Activated B cell treated with CpG ODN at 0.5 μM for 24 hours (primary cell): ENCODE measurements around the gene SHQ1. TPM values are rescaled to one million over a fixed set of nuclear protein-coding genes. Genes with fewer than 3 reads are reported as not detected.

Experiments
- ATAC-seq: fragments of 200-7000 bp; cut with Tn5 transposase; one replicate; pipeline ENCODE4 v1.10.0; 2021; ENCODE audit warnings: low read depth, mild to moderate bottlenecking, moderate library complexity
- CTCF ChIA-PET: fragments of 350-600 bp; sonication (Branson Sonifier 250); formaldehyde crosslinking; loops from one replicate; lab custom pipeline; 2021; ENCODE audit warnings: antibody characterized with exemption; lab: Charles Lee
- POLR2A ChIA-PET: fragments of 350-600 bp; sonication (Branson Sonifier 250); formaldehyde crosslinking; loops from one replicate; lab custom pipeline; 2021; ENCODE audit warnings: antibody characterized with exemption; lab: Charles Lee
- DNase-seq: peaks from one replicate; pipeline ENCODE4 v3.0.0; 2022
- H3K27ac Mint-ChIP-seq: one replicate; pipeline ENCODE4 v1.8.0; 2020; ENCODE audit warnings: mixed read lengths
- H3K27me3 Mint-ChIP-seq: one replicate; pipeline ENCODE4 v1.8.0; 2021; ENCODE audit warnings: mixed read lengths
- H3K36me3 Mint-ChIP-seq: one replicate; pipeline ENCODE4 v1.8.0; 2021; ENCODE audit warnings: low read depth, mixed read lengths
- H3K4me1 Mint-ChIP-seq: one replicate; pipeline ENCODE4 v1.8.0; 2021; ENCODE audit warnings: mixed read lengths
- H3K4me3 Mint-ChIP-seq: one replicate; pipeline ENCODE4 v1.8.0; 2020; ENCODE audit warnings: mild to moderate bottlenecking, mixed read lengths
- H3K9me3 Mint-ChIP-seq: one replicate; pipeline ENCODE4 v1.8.0; 2020; ENCODE audit warnings: mixed read lengths
- CTCF ChIP-seq: fragments of 200-600 bp; IDR thresholded peaks from one replicate; pipeline ENCODE4 v1.8.0; 2022; ENCODE audit warnings: antibody characterized with exemption, mild to moderate bottlenecking
- intact Hi-C: fragments of 100-400 bp; cut with micrococcal nuclease; formaldehyde crosslinking; loops from one replicate; pipeline ENCODE4 v1.15.1; 2024
- total RNA-seq: library from RNA; stranded (reverse); gene quantifications from 2 replicates; pipeline ENCODE4 v1.2.3, GENCODE V29; 2022

Gene SHQ1
- total RNA-seq, 1 donor from 2014 or later = 25.3 TPM

DNA sequence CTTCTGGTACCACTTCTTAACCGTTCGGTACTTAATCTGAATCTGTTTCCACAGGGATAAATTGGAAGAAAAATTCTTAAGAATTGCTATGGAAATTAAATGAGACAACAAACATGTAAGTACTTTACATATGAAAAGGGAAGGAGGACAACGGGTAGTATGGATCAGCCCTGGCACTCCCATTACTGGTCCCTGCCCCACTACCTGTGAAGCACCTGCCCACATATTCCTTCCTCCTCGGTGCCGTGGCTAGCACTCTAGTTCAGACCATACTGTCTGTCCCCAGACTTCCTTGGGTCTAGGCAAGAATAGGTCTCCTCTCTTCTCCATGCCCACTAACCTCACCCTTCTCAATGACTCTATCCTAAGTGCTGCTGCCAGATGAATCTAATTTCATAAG, 46.2 kb downstream of the SHQ1 start:
- Mint-ChIP-seq H3K4me1 (no peaks in the 10 kb centered on the region), H3K27me3 (no peaks in the 10 kb centered on the region), H3K4me3 (no peak overlapping the region), H3K36me3 (peaks cover 18% of the 10 kb centered on the region), H3K27ac (no peak overlapping the region), H3K9me3 (no peaks in the 10 kb centered on the region)
- intact Hi-C loops = no loop called here
- DNase-seq (no peak), ATAC-seq (no peak)
- no peak for TF ChIP-seq CTCF
- CTCF ChIA-PET = interaction anchor here (0.9 to 1.2 kb wide), 3 partner anchors 17 to 136 kb away, joined by 3 to 4 read pairs (median 4); no protein-coding TSS in a partner anchor
- POLR2A ChIA-PET = no interaction called here

- CTCF ChIA-PET = interaction anchor here (0.9 to 1.2 kb wide), 4 partner anchors 18 to 135 kb away, joined by 3 to 4 read pairs (median 4); no protein-coding TSS in a partner anchor
- H3K4me3 Mint-ChIP-seq = no peak overlapping the region
- DNase-seq (no peak), ATAC-seq (no peak)
- POLR2A ChIA-PET = no interaction called here
- intact Hi-C loops = no loop called here
- no peaks in the 10 kb centered on the region for H3K4me1 Mint-ChIP-seq
- no peak overlapping the region for H3K27ac Mint-ChIP-seq
- TF ChIP-seq CTCF = no peak
- H3K27me3 Mint-ChIP-seq = no peaks in the 10 kb centered on the region
- peaks cover 15% of the 10 kb centered on the region for H3K36me3 Mint-ChIP-seq
- H3K9me3 Mint-ChIP-seq = no peaks in the 10 kb centered on the region
Measured at GRCh38 chr3:72800869-72801268, 47.4 kb downstream of the SHQ1 start.

DNA sequence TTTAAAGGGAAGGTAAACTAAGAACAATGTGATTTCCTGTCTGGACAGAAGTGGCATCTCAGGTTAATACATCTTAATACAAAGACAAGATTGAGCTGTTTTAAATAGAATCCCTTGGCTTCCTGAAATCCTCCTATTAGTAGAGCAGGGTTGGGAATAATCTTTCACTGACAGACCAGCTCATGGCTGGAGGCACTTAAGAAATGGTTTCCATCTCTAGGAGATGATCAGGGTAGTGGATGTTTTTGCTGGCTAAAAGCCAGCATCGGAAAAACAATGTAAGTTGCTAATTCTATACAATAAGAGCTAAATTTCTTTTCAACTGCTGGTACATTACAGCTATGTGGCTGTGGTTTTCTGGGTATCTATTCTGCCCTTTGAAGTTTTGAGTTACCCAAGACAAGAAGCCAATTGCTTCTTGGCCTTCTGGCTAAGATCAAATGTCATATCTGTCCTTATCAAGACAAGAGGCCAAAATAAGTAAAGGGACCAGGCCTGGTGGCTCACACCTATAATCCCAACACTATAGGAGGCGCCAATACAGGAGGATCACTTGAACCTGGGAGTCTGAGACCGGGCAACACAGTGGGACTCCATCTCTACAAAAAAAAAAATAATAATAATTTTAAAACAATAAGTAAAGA, 49.6 kb downstream of the SHQ1 start:
- CTCF ChIA-PET = no interaction called here
- intact Hi-C loops = no loop called here
- no peak for DNase-seq
- Mint-ChIP-seq H3K9me3 (no peaks in the 10 kb centered on the region), H3K27ac (no peak overlapping the region), H3K27me3 (no peaks in the 10 kb centered on the region), H3K4me3 (no peak overlapping the region), H3K4me1 (no peaks in the 10 kb centered on the region), H3K36me3 (peaks cover 13% of the 10 kb centered on the region)
- no peak for ATAC-seq
- POLR2A ChIA-PET = no interaction called here
- TF ChIP-seq CTCF = no peak

- no peaks in the 10 kb centered on the region for H3K9me3 Mint-ChIP-seq
- no peak overlapping the region for H3K27ac Mint-ChIP-seq
- DNase-seq = no peak
- no peak overlapping the region for H3K4me3 Mint-ChIP-seq
- ATAC-seq = no peak
- POLR2A ChIA-PET = no interaction called here
- H3K4me1 Mint-ChIP-seq = no peaks in the 10 kb centered on the region
- TF ChIP-seq CTCF = no peak
- intact Hi-C loops = no loop called here
- H3K36me3 Mint-ChIP-seq = peaks cover 13% of the 10 kb centered on the region
- no peaks in the 10 kb centered on the region for H3K27me3 Mint-ChIP-seq
- CTCF ChIA-PET = no interaction called here
Measured at GRCh38 chr3:72797773-72798543, 50.3 kb downstream of the SHQ1 start.

DNA sequence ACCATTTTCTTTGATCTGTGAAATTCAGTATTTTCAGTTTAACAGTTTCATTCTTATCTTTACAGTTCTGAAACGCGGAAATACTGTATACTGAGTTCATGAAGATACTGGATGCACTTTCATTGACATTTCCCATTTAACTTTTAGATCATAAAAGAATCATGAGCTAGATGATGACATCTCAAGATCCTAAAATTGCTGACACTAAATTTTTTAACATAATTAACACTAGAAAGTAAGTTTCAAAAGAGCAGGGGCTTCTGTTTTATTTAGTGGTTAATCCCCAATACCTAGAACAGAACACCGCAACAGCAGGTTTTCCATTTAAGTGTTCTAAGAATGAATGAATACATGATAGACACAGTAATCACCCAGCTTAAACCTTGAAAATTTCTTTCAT, 54.2 kb downstream of the SHQ1 start:
- no peak for ATAC-seq
- no peak overlapping the region for H3K4me3 Mint-ChIP-seq
- no peak for TF ChIP-seq CTCF
- H3K27me3 Mint-ChIP-seq = no peaks in the 10 kb centered on the region
- H3K9me3 Mint-ChIP-seq = no peaks in the 10 kb centered on the region
- DNase-seq = no peak
- ChIA-PET POLR2A (no interaction called here), CTCF (no interaction called here)
- intact Hi-C loops = no loop called here
- H3K27ac Mint-ChIP-seq = no peak overlapping the region
- H3K36me3 Mint-ChIP-seq = peaks cover 39% of the 10 kb centered on the region
- H3K4me1 Mint-ChIP-seq = peaks cover 7% of the 10 kb centered on the region
